CD4-positive, CD25-positive, alpha-beta regulatory T cell (primary cell): Measurements from ENCODE around the gene UPK3A. TPM values are rescaled to one million over a fixed set of nuclear protein-coding genes. Genes with fewer than 3 reads are reported as not detected.

Experiments
- ATAC-seq, 2 donors: fragments of 150-1000 bp; cut with Tn5 transposase; one replicate each; pipeline ENCODE4 v1.10.0; 2021; ENCODE audit warnings: low read depth in 2 of 2, moderate number of reproducible peaks in 2 of 2, moderate library complexity in 1 of 2
- DNase-seq, 3 donors: peaks; one replicate each; pipeline versions ENCODE4 v3.0.0 to v3.0.0-alpha.2; 2012 to 2022; ENCODE audit warnings: mixed read lengths in 1 of 3
- H3K27ac ChIP-seq: one replicate; pipeline ENCODE4 v1.7.0; 2013; ENCODE audit warnings: mild to moderate bottlenecking, low read length; ENCODE audit not compliant: insufficient read depth, poor library complexity, severe bottlenecking
- H3K27me3 ChIP-seq: one replicate; pipeline ENCODE4 v1.7.0; 2013; ENCODE audit warnings: low read length; ENCODE audit not compliant: control insufficient read depth, insufficient read depth
- H3K36me3 ChIP-seq: one replicate; pipeline ENCODE4 v1.7.0; 2013; ENCODE audit warnings: mild to moderate bottlenecking, low read length, moderate library complexity; ENCODE audit not compliant: control insufficient read depth, insufficient read depth
- H3K4me1 ChIP-seq: 2 replicates; pipeline ENCODE4 v1.7.0; 2013; ENCODE audit warnings: mild to moderate bottlenecking, low read length; ENCODE audit not compliant: insufficient read depth, control insufficient read depth, poor library complexity, severe bottlenecking
- H3K4me3 ChIP-seq: one replicate; pipeline ENCODE4 v1.7.0; 2013; ENCODE audit warnings: low read depth, mild to moderate bottlenecking, low read length, moderate library complexity
- H3K9me3 ChIP-seq, 2 experiments: 1 replicate in 1 of 2; 2 replicates in 1 of 2; pipeline ENCODE4 v1.7.0; 2013; ENCODE audit warnings: low read length in 2 of 2, mild to moderate bottlenecking in 1 of 2, moderate library complexity in 1 of 2; ENCODE audit not compliant: control insufficient read depth in 2 of 2
- H3K27ac Mint-ChIP-seq, 3 donors: one replicate each; pipeline ENCODE4 v1.8.0; 2020 to 2022; ENCODE audit warnings: mild to moderate bottlenecking in 3 of 3, mixed read lengths in 3 of 3, moderate library complexity in 2 of 3
- H3K27me3 Mint-ChIP-seq: one replicate; pipeline ENCODE4 v1.8.0; 2022; ENCODE audit warnings: mild to moderate bottlenecking, mixed read lengths
- H3K36me3 Mint-ChIP-seq: one replicate; pipeline ENCODE4 v1.8.0; 2020; ENCODE audit warnings: mixed read lengths
- H3K4me1 Mint-ChIP-seq, 4 donors: one replicate each; pipeline ENCODE4 v1.8.0; 2020 to 2022; ENCODE audit warnings: mixed read lengths in 4 of 4, mild to moderate bottlenecking in 1 of 4
- H3K4me3 Mint-ChIP-seq, 4 donors: one replicate each; pipeline ENCODE4 v1.8.0; 2020 to 2022; ENCODE audit warnings: mild to moderate bottlenecking in 4 of 4, mixed read lengths in 4 of 4, moderate library complexity in 3 of 4
- H3K9me3 Mint-ChIP-seq, 7 donors: one replicate each; pipeline ENCODE4 v1.8.0; 2020 to 2022; ENCODE audit warnings: mixed read lengths in 7 of 7, mild to moderate bottlenecking in 3 of 7, moderate library complexity in 2 of 7
- polyA plus RNA-seq, 4 donors: library from polyadenylated mRNA; unstranded; fragments of 300-500 nt; fragmentation: Illumina TruSeq; gene quantifications; one replicate each; pipeline ENCODE4 v1.2.3, GENCODE V29; 2021
- total RNA-seq: library from RNA; stranded (reverse); gene quantifications from one replicate; pipeline ENCODE4 v1.2.3, GENCODE V29; 2022

Gene UPK3A
- total and polyA plus RNA-seq, 5 donors from 2014 or later = not detected

- H3K4me1 ChIP-seq = peaks cover 96% of the 10 kb centered on the region
- H3K4me3 ChIP-seq = peak overlapping the region; percentile 4
- ATAC-seq = no peak
- H3K27me3 ChIP-seq = no peaks in the 10 kb centered on the region
- DNase-seq = no peak
- peak overlapping the region; percentile 100 for H3K27ac ChIP-seq
- peaks cover 7% of the 10 kb centered on the region for H3K36me3 ChIP-seq
- Mint-ChIP-seq H3K27me3 (peaks cover 4% of the 10 kb centered on the region), H3K4me3 (peak overlapping the region; percentile 21 to 70 (median 45)), H3K36me3 (peaks cover 3% of the 10 kb centered on the region), H3K4me1 (peaks cover 12 to 97% (median 65%) of the 10 kb centered on the region in 4 donors), H3K9me3 (no peaks in the 10 kb centered on the region), H3K27ac (peak overlapping the region; percentile 92 to 100 (median 99))
- H3K9me3 ChIP-seq = no peaks in the 10 kb centered on the region
Measured at GRCh38 chr22:45316796-45317526, 32.2 kb downstream of the UPK3A start.

- Mint-ChIP-seq H3K9me3 (no peaks in the 10 kb centered on the region), H3K4me3 (peak overlapping the region; percentile 62 to 89 (median 84)), H3K36me3 (peaks cover 3% of the 10 kb centered on the region), H3K27me3 (peaks cover 4% of the 10 kb centered on the region), H3K4me1 (peaks cover 12 to 96% (median 62%) of the 10 kb centered on the region in 4 donors), H3K27ac (peak overlapping the region; percentile 98 to 100 (median 99))
- H3K4me3 ChIP-seq = peak overlapping the region; percentile 89
- DNase-seq (peak in 1 of 3 donors; percentile 42), ATAC-seq (no peak)
- H3K4me1 ChIP-seq = peaks cover 89% of the 10 kb centered on the region
- no peaks in the 10 kb centered on the region for H3K9me3 ChIP-seq
- peak overlapping the region; percentile 100 for H3K27ac ChIP-seq
- H3K36me3 ChIP-seq = peaks cover 10% of the 10 kb centered on the region
- no peaks in the 10 kb centered on the region for H3K27me3 ChIP-seq
Measured at GRCh38 chr22:45317551-45318167, 32.9 kb downstream of the UPK3A start.

- Histone ChIP-seq H3K27ac (peak overlapping the region; percentile 100), H3K4me1 (peaks cover 84% of the 10 kb centered on the region), H3K27me3 (no peaks in the 10 kb centered on the region), H3K9me3 (no peaks in the 10 kb centered on the region), H3K36me3 (peaks cover 15% of the 10 kb centered on the region), H3K4me3 (peak overlapping the region; percentile 89)
- Mint-ChIP-seq H3K4me1 (peaks cover 12 to 94% (median 58%) of the 10 kb centered on the region in 4 donors), H3K27ac (peak overlapping the region; percentile 98 to 100 (median 99)), H3K9me3 (no peaks in the 10 kb centered on the region), H3K36me3 (peaks cover 2% of the 10 kb centered on the region), H3K4me3 (peak overlapping the region; percentile 62 to 89 (median 84)), H3K27me3 (peaks cover 4% of the 10 kb centered on the region)
- DNase-seq = peak; percentile 86 to 97 (median 95)
- peak; percentile 82 to 83 for ATAC-seq
Measured at GRCh38 chr22:45318168-45318557, 33.4 kb downstream of the UPK3A start.

GRCh38 chr22:45318558-45319323, 34.0 kb downstream of the UPK3A start:
- Histone ChIP-seq H3K27ac (peak overlapping the region; percentile 100), H3K4me1 (peaks cover 78% of the 10 kb centered on the region), H3K36me3 (peaks cover 21% of the 10 kb centered on the region), H3K9me3 (no peaks in the 10 kb centered on the region), H3K4me3 (peak overlapping the region; percentile 89), H3K27me3 (no peaks in the 10 kb centered on the region)
- peaks cover 4% of the 10 kb centered on the region for H3K27me3 Mint-ChIP-seq
- peaks cover 12 to 97% (median 58%) of the 10 kb centered on the region in 4 donors for H3K4me1 Mint-ChIP-seq
- H3K4me3 Mint-ChIP-seq = peak overlapping the region; percentile 62 to 89 (median 84)
- peaks cover 8% of the 10 kb centered on the region for H3K36me3 Mint-ChIP-seq
- DNase-seq (peak; percentile 65 to 78 (median 75)), ATAC-seq (peak; percentile 80 to 81)
- no peaks in the 10 kb centered on the region for H3K9me3 Mint-ChIP-seq
- peak overlapping the region; percentile 98 to 100 (median 99) for H3K27ac Mint-ChIP-seq

- Mint-ChIP-seq H3K27me3 (peaks cover 4% of the 10 kb centered on the region), H3K4me1 (peaks cover 12 to 97% (median 57%) of the 10 kb centered on the region in 4 donors), H3K36me3 (peaks cover 14% of the 10 kb centered on the region), H3K27ac (peak overlapping the region; percentile 98 to 100 (median 99)), H3K9me3 (no peaks in the 10 kb centered on the region), H3K4me3 (peak overlapping the region; percentile 62 to 89 (median 84))
- Histone ChIP-seq H3K27me3 (no peaks in the 10 kb centered on the region), H3K4me3 (peak overlapping the region; percentile 89), H3K27ac (peak overlapping the region; percentile 100), H3K4me1 (peaks cover 76% of the 10 kb centered on the region), H3K36me3 (peaks cover 27% of the 10 kb centered on the region), H3K9me3 (no peaks in the 10 kb centered on the region)
- ATAC-seq = no peak
- no peak for DNase-seq
Measured at GRCh38 chr22:45319324-45319685, 34.6 kb downstream of the UPK3A start.

- Mint-ChIP-seq H3K4me1 (peaks cover 12 to 94% (median 50%) of the 10 kb centered on the region in 4 donors), H3K27me3 (peaks cover 4% of the 10 kb centered on the region), H3K27ac (peak overlapping the region; percentile 98 to 100 (median 99)), H3K9me3 (no peaks in the 10 kb centered on the region), H3K36me3 (peaks cover 22% of the 10 kb centered on the region), H3K4me3 (peak overlapping the region; percentile 62 to 89 (median 84))
- H3K4me1 ChIP-seq = peaks cover 66% of the 10 kb centered on the region
- H3K4me3 ChIP-seq = peak overlapping the region; percentile 89
- no peaks in the 10 kb centered on the region for H3K27me3 ChIP-seq
- peaks cover 37% of the 10 kb centered on the region for H3K36me3 ChIP-seq
- H3K9me3 ChIP-seq = no peaks in the 10 kb centered on the region
- DNase-seq = no peak
- H3K27ac ChIP-seq = peak overlapping the region; percentile 100
- no peak for ATAC-seq
Measured at GRCh38 chr22:45320357-45320976, 35.7 kb downstream of the UPK3A start.

GRCh38 chr22:45321827-45322226, 37.1 kb downstream of the UPK3A start:
- Mint-ChIP-seq H3K27me3 (peaks cover 4% of the 10 kb centered on the region), H3K4me1 (peaks cover 12 to 85% (median 40%) of the 10 kb centered on the region in 4 donors), H3K36me3 (peaks cover 26% of the 10 kb centered on the region), H3K9me3 (no peaks in the 10 kb centered on the region), H3K4me3 (peak overlapping the region in 2 of 4 donors; percentile 43 to 66), H3K27ac (peak overlapping the region; percentile 20 to 99 (median 68))
- no peak overlapping the region for H3K4me3 ChIP-seq
- peaks cover 45% of the 10 kb centered on the region for H3K36me3 ChIP-seq
- no peaks in the 10 kb centered on the region for H3K27me3 ChIP-seq
- H3K27ac ChIP-seq = peak overlapping the region; percentile 100
- peaks cover 53% of the 10 kb centered on the region for H3K4me1 ChIP-seq
- ATAC-seq (no peak), DNase-seq (no peak)
- no peaks in the 10 kb centered on the region for H3K9me3 ChIP-seq
